ENCODE measurements around the gene SHISAL2A. TPM values are rescaled to one million over a fixed set of nuclear protein-coding genes. Genes with fewer than 3 reads are reported as not detected.
A peak's percentile ranks its signal among the peaks of the same experiment; 100 is the strongest.

Gene SHISAL2A
- total and polyA plus RNA-seq, 10 of the 15 experiments (the other 5 are each of a cell fraction or from before 2014, with no cell fraction given) = 0.18 to 0.67 (median 0.45) TPM

DNA sequence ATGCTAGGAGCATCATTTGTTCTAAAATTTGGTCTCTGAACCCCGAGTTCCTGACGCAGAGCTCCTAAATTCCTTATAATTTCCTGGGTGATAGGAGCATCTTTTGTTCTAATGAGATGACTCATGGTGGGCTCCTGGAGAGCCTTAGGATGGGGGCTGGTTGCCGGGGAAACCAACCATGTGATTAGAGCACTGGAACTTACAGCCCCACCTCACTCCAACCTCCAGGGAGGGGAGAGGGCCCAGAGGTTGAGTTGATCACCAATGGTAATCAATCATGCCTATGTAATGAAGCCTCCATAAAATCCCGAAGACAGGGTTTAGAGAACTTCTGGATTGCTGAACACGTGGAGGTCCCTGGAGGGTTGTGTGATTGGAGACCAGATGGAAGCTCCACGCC lies 7.7 kb downstream of the SHISAL2A start:
- Histone ChIP-seq H3K4me2 (ENCODE audit: control insufficient read depth, insufficient read depth) (no peak overlapping the region), H3K79me2 (ENCODE audit: control insufficient read depth, insufficient read depth, low read length) (no peaks in the 10 kb centered on the region), H3K27ac (ENCODE audit: control insufficient read depth, insufficient read depth) (no peak overlapping the region), H2AFZ (ENCODE audit: control insufficient read depth, low read depth, low read length) (no peak overlapping the region), H4K20me1 (ENCODE audit: control insufficient read depth, insufficient read depth) (no peaks in the 10 kb centered on the region), H3K9ac (ENCODE audit: control insufficient read depth, insufficient read depth, low read length) (no peak overlapping the region), H3K4me3 (no peak overlapping the region), H3K27me3 (replicated peaks in 1 of 2; ENCODE audit: control insufficient read depth in 2 of 2, insufficient read depth in 2 of 2, low read length in 1 of 2) (no peaks in the 10 kb centered on the region), H3K9me3 (replicated peaks; ENCODE audit: control insufficient read depth, insufficient read depth, low read length) (no peaks in the 10 kb centered on the region), H3K4me1 (ENCODE audit: control insufficient read depth, insufficient read depth, low read length) (peaks cover 29% of the 10 kb centered on the region), H3K36me3 (ENCODE audit: control insufficient read depth in 2 of 2, insufficient read depth in 2 of 2, low read length in 1 of 2) (no peaks in the 10 kb centered on the region)
- ChIA-PET SMC1A (ENCODE audit: uncharacterized antibody, unreplicated experiment) (interaction anchor here (1.5 to 3.2 kb wide), 3 partner anchors 10 to 37 kb away, joined by 6 to 15 read pairs (median 10); no protein-coding TSS in a partner anchor), CTCF (interaction anchor here (0.7 to 0.9 kb wide), 2 partner anchors 8 to 73 kb away, joined by 3 read pairs; no protein-coding TSS in a partner anchor), POLR2A (interaction anchor here (0.5 to 1.4 kb wide), 5 partner anchors 17 to 1149 kb away, joined by 3 to 5 read pairs (median 3); no protein-coding TSS in a partner anchor), RAD21 (ENCODE audit: unreplicated experiment) (interaction anchor here (0.6 to 1.6 kb wide), 3 partner anchors 19 to 237 kb away, joined by 3 to 4 read pairs (median 4); partner anchors contain the start of genes ORC1 and PRPF38A)
- intact Hi-C loops (cut with micrococcal nuclease; ENCODE audit: unreplicated experiment) = no loop called here
- in situ Hi-C loops (cut with MboI) = no loop called here
- no peak for DNase-seq (ENCODE audit: low read depth, low spot score)
- TF ChIP-seq CEBPB (IDR thresholded peaks at IDR 0.05; ENCODE audit: borderline replicate concordance in 1 of 2, low read depth in 2 of 2, low read length in 2 of 2) = no peak
- no peak for FAIRE-seq
- BruUV-seq (replicated peaks) = no TSS peak
- no peak for ATAC-seq
- 88% methylated on average over 6 of the region's 6 CpGs for WGBS (ENCODE audit: insufficient coverage, insufficient replicate concordance, low lambda C conversion rate, missing lambda C conversion rate)

DNA sequence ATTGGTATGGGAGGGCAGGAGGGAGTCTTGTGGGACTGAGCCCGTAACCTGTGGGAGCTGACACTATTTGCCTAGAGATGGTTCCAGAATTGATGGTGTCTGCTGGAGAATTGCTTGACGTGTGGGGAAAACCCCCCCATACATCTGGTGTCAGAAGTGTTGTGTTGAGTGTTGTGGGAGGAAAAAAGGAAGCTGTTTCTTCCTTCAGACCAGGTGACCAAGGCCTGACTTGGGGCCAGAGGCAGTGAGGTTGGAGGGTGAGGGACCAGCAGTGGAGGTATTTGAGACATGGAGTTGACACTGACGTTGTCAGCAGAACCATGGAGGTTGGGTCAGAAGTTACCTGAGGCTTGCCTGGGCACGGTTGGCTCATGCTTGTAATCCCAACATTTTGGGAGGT lies 8.3 kb downstream of the SHISAL2A start:
- intact Hi-C loops (cut with micrococcal nuclease; ENCODE audit: unreplicated experiment) = no loop called here
- Histone ChIP-seq H3K4me2 (ENCODE audit: control insufficient read depth, insufficient read depth) (no peak overlapping the region), H3K36me3 (ENCODE audit: control insufficient read depth in 2 of 2, insufficient read depth in 2 of 2, low read length in 1 of 2) (no peaks in the 10 kb centered on the region), H3K27ac (ENCODE audit: control insufficient read depth, insufficient read depth) (no peak overlapping the region), H3K9me3 (replicated peaks; ENCODE audit: control insufficient read depth, insufficient read depth, low read length) (no peaks in the 10 kb centered on the region), H4K20me1 (ENCODE audit: control insufficient read depth, insufficient read depth) (no peaks in the 10 kb centered on the region), H2AFZ (ENCODE audit: control insufficient read depth, low read depth, low read length) (no peak overlapping the region; the same call in 1 of the 2 replicates), H3K4me1 (ENCODE audit: control insufficient read depth, insufficient read depth, low read length) (peaks cover 28% of the 10 kb centered on the region), H3K9ac (ENCODE audit: control insufficient read depth, insufficient read depth, low read length) (no peak overlapping the region), H3K4me3 (no peak overlapping the region), H3K79me2 (ENCODE audit: control insufficient read depth, insufficient read depth, low read length) (no peaks in the 10 kb centered on the region), H3K27me3 (replicated peaks in 1 of 2; ENCODE audit: control insufficient read depth in 2 of 2, insufficient read depth in 2 of 2, low read length in 1 of 2) (no peaks in the 10 kb centered on the region)
- ATAC-seq = 0 out of 3 replicates have a peak, but pooled peaks have one; percentile 4
- ChIA-PET CTCF (interaction anchor here (0.7 to 1.4 kb wide), 3 partner anchors 8 to 73 kb away, joined by 3 read pairs; no protein-coding TSS in a partner anchor), POLR2A (interaction anchor here (1.1 to 1.5 kb wide), 5 partner anchors 13 to 20 kb away, joined by 3 to 4 read pairs (median 3); no protein-coding TSS in a partner anchor), SMC1A (ENCODE audit: uncharacterized antibody, unreplicated experiment) (interaction anchor here (0.8 to 3.2 kb wide), 4 partner anchors 10 to 38 kb away, joined by 5 to 15 read pairs (median 8); no protein-coding TSS in a partner anchor), RAD21 (ENCODE audit: unreplicated experiment) (interaction anchor here (0.6 to 1.6 kb wide), 6 partner anchors 18 to 237 kb away, joined by 3 to 4 read pairs (median 3); partner anchors contain the start of genes ORC1, PRPF38A and TUT4)
- WGBS (ENCODE audit: insufficient coverage, insufficient replicate concordance, low lambda C conversion rate, missing lambda C conversion rate) = 11% methylated on average over 4 of the region's 4 CpGs
- FAIRE-seq = no peak
- no TSS peak for BruUV-seq (replicated peaks)
- DNase-seq (ENCODE audit: low read depth, low spot score) = no peak
- in situ Hi-C loops (cut with MboI) = no loop called here
- TF ChIP-seq, protein P1, sequence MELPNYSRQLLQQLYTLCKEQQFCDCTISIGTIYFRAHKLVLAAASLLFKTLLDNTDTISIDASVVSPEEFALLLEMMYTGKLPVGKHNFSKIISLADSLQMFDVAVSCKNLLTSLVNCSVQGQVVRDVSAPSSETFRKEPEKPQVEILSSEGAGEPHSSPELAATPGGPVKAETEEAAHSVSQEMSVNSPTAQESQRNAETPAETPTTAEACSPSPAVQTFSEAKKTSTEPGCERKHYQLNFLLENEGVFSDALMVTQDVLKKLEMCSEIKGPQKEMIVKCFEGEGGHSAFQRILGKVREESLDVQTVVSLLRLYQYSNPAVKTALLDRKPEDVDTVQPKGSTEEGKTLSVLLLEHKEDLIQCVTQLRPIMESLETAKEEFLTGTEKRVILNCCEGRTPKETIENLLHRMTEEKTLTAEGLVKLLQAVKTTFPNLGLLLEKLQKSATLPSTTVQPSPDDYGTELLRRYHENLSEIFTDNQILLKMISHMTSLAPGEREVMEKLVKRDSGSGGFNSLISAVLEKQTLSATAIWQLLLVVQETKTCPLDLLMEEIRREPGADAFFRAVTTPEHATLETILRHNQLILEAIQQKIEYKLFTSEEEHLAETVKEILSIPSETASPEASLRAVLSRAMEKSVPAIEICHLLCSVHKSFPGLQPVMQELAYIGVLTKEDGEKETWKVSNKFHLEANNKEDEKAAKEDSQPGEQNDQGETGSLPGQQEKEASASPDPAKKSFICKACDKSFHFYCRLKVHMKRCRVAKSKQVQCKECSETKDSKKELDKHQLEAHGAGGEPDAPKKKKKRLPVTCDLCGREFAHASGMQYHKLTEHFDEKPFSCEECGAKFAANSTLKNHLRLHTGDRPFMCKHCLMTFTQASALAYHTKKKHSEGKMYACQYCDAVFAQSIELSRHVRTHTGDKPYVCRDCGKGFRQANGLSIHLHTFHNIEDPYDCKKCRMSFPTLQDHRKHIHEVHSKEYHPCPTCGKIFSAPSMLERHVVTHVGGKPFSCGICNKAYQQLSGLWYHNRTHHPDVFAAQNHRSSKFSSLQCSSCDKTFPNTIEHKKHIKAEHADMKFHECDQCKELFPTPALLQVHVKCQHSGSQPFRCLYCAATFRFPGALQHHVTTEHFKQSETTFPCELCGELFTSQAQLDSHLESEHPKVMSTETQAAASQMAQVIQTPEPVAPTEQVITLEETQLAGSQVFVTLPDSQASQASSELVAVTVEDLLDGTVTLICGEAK (IDR thresholded peaks at IDR 0.05; ENCODE audit: borderline replicate concordance) = no peak
- TF ChIP-seq RAD51 (IDR thresholded peaks at IDR 0.05) (peak; percentile 46; the same call in 1 of the 2 replicates), CBFB (IDR thresholded peaks at IDR 0.05; ENCODE audit: low read depth) (no peak), RELA (IDR thresholded peaks at IDR 0.05; ENCODE audit: borderline replicate concordance, partially characterized antibody) (peak; percentile 26), SIN3A (IDR thresholded peaks at IDR 0.05; ENCODE audit: low read depth, low read length) (no peak)
- TF ChIP-seq, protein P2, sequence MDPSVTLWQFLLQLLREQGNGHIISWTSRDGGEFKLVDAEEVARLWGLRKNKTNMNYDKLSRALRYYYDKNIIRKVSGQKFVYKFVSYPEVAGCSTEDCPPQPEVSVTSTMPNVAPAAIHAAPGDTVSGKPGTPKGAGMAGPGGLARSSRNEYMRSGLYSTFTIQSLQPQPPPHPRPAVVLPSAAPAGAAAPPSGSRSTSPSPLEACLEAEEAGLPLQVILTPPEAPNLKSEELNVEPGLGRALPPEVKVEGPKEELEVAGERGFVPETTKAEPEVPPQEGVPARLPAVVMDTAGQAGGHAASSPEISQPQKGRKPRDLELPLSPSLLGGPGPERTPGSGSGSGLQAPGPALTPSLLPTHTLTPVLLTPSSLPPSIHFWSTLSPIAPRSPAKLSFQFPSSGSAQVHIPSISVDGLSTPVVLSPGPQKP (IDR thresholded peaks at IDR 0.05; ENCODE audit: low read depth, low read length) = no peak
- TF ChIP-seq, protein P3, sequence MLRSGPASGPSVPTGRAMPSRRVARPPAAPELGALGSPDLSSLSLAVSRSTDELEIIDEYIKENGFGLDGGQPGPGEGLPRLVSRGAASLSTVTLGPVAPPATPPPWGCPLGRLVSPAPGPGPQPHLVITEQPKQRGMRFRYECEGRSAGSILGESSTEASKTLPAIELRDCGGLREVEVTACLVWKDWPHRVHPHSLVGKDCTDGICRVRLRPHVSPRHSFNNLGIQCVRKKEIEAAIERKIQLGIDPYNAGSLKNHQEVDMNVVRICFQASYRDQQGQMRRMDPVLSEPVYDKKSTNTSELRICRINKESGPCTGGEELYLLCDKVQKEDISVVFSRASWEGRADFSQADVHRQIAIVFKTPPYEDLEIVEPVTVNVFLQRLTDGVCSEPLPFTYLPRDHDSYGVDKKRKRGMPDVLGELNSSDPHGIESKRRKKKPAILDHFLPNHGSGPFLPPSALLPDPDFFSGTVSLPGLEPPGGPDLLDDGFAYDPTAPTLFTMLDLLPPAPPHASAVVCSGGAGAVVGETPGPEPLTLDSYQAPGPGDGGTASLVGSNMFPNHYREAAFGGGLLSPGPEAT (IDR thresholded peaks at IDR 0.05; ENCODE audit: low read depth) = peak; percentile 54; the same call in 1 of the 2 replicates
